ENCODE measurements around the gene MAPKAPK2.

MAPKAPK2 gene

GRCh38 chr1:206685769-206686477 lies 1.2 kb downstream of the MAPKAPK2 start (continued):
- TF ChIP-seq ZNF214 (tag by site-specific recombination; IDR thresholded peaks at IDR 0.05; ENCODE audit: borderline replicate concordance) (no peak), ZNF280C (tag by site-specific recombination; IDR thresholded peaks at IDR 0.05) (no peak), KLF8 (tag by site-specific recombination; IDR thresholded peaks at IDR 0.05) (peak; percentile 43; the same call in 1 of the 2 replicates), PRDM10 (tag by site-specific recombination; IDR thresholded peaks at IDR 0.05) (peak; percentile 7), ZNF433 (tag by site-specific recombination; IDR thresholded peaks at IDR 0.05; ENCODE audit: low read depth) (no peak), SP3 (tag by site-specific recombination; IDR thresholded peaks at IDR 0.05) (peak; percentile 64), EGR2 (tag by site-specific recombination; IDR thresholded peaks at IDR 0.05; ENCODE audit: low read depth) (peak; percentile 79), ZBTB20 (tag by site-specific recombination; IDR thresholded peaks at IDR 0.05) (peak; percentile 90), WT1 (tag by site-specific recombination; IDR thresholded peaks at IDR 0.05) (no peak), ZNF76 (tag by site-specific recombination; IDR thresholded peaks at IDR 0.05; ENCODE audit: borderline replicate concordance, low read depth) (peak; percentile 37; the same call in 1 of the 2 replicates), HOXD13 (CRISPR knock-in tag; IDR thresholded peaks at IDR 0.05; ENCODE audit: borderline replicate concordance) (no peak), PBX3 (CRISPR knock-in tag; IDR thresholded peaks at IDR 0.05) (no peak), SP2 (tag by site-specific recombination; IDR thresholded peaks at IDR 0.05) (peak; percentile 63), ZNF184 (tag by site-specific recombination; IDR thresholded peaks at IDR 0.05) (no peak), ZNF629 (tag by site-specific recombination; IDR thresholded peaks at IDR 0.05) (no peak), ZNF548 (tag by site-specific recombination; IDR thresholded peaks at IDR 0.05) (no peak), ZNF623 (tag by site-specific recombination; IDR thresholded peaks at IDR 0.05) (no peak), ZNF146 (tag by site-specific recombination; IDR thresholded peaks at IDR 0.05) (no peak), CTCF (tag by site-specific recombination; IDR thresholded peaks at IDR 0.05) (no peak), KLF7 (tag by site-specific recombination; IDR thresholded peaks at IDR 0.05; ENCODE audit: borderline replicate concordance) (no peak), ZNF449 (tag by site-specific recombination; IDR thresholded peaks at IDR 0.05) (0 out of 2 replicates have a peak, but pooled peaks have one; percentile 15), PRDM4 (tag by site-specific recombination; IDR thresholded peaks at IDR 0.05) (no peak), REPIN1 (tag by site-specific recombination; IDR thresholded peaks at IDR 0.05; ENCODE audit: low read depth) (no peak), ZNF394 (tag by site-specific recombination; IDR thresholded peaks at IDR 0.05; ENCODE audit: borderline replicate concordance) (peak; percentile 45; the same call in 1 of the 2 replicates)

Measured in HEK293 (cell line).